ENCODE measurements around the gene SLC46A1.

DNA sequence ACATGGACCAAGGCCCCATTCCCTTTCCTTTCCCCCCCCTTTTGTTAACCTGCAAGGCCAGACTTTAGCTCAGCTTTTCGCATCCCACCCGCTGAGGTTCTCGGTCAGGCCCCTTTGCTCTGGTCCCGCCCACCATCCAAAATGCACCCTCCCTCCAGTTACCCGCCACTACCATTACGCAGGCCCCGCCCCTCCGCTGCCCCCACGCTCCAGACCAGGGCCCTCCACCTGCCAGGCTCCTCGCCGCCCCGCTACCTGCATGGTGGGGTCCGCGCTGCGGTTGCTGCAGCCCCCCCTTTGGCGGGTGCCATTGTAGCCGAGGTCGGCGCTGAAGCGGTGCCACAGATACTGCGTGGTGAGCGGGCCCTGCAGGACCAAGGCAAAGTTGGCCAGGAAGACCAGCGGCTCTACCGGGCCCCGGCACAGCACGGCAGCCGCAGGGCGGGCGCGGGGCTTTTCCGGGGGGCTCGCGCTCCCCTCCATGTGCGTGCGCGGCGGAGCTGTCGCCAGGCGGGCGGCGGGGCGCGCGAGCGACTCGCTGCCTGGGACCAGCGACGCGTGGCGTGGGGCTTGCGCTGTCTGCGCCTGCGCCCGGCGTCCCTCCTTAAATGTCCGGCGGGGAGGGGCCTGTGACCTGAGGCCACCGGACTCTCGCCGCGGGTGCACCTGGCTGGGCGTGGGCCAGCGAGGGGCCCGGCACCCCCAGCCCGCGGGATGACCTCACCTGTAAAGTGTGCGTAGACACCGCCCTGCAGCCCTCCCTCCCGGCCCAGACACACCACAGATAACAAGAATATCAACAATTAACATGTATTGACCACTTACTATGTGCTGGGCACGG lies at the start of gene SLC46A1:
- TF ChIP-seq, protein P1, sequence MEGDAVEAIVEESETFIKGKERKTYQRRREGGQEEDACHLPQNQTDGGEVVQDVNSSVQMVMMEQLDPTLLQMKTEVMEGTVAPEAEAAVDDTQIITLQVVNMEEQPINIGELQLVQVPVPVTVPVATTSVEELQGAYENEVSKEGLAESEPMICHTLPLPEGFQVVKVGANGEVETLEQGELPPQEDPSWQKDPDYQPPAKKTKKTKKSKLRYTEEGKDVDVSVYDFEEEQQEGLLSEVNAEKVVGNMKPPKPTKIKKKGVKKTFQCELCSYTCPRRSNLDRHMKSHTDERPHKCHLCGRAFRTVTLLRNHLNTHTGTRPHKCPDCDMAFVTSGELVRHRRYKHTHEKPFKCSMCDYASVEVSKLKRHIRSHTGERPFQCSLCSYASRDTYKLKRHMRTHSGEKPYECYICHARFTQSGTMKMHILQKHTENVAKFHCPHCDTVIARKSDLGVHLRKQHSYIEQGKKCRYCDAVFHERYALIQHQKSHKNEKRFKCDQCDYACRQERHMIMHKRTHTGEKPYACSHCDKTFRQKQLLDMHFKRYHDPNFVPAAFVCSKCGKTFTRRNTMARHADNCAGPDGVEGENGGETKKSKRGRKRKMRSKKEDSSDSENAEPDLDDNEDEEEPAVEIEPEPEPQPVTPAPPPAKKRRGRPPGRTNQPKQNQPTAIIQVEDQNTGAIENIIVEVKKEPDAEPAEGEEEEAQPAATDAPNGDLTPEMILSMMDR (conservative IDR thresholded peaks at IDR 0.05; ENCODE audit: low read length) = no peak
- no peak for TF ChIP-seq EZH2phosphoT487 (IDR thresholded peaks at IDR 0.05; ENCODE audit: borderline replicate concordance)
